Uterus (tissue), 2 donors: ENCODE measurements around the gene MAPT.

Source experiments
- POLR2A ChIP-seq, 2 donors: fragments of 450-650 bp; IDR thresholded peaks; one replicate each; pipeline ENCODE4 v1.6.1; 2016; ENCODE audit warnings: antibody characterized with exemption in 2 of 2, mild to moderate bottlenecking in 1 of 2, moderate library complexity in 1 of 2
- TF ChIP-seq, protein P1 (sequence below), 4 experiments: fragments of 200-600 bp in 2 of 4; fragments of 450-650 bp in 2 of 4; sonication (generic) in 2 of 4; IDR thresholded peaks; one replicate each; pipeline ENCODE4 v1.5.1; 2016 to 2019; ENCODE audit warnings: antibody characterized with exemption in 4 of 4, mild to moderate bottlenecking in 2 of 4, moderate library complexity in 1 of 4

DNA sequence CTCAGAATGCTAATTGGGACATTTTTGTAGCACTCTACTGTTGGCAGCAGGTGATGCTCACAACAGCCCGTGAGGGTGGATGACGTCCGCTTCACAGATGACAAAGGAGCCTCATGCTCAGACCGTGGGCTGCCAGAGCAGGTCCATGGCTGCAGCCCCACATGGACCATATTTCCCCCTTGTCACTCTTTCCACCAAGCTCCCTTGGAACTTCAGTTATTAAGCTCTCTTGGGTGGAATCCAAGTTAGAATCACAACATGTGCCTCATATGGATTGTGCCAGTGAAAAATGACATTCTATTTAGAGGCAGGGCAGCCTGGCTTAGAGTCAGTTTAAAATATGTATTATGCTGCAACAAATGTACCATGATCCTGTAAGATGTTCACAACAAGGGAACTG lies 71.5 kb downstream of the MAPT start:
- TF ChIP-seq, protein P1, sequence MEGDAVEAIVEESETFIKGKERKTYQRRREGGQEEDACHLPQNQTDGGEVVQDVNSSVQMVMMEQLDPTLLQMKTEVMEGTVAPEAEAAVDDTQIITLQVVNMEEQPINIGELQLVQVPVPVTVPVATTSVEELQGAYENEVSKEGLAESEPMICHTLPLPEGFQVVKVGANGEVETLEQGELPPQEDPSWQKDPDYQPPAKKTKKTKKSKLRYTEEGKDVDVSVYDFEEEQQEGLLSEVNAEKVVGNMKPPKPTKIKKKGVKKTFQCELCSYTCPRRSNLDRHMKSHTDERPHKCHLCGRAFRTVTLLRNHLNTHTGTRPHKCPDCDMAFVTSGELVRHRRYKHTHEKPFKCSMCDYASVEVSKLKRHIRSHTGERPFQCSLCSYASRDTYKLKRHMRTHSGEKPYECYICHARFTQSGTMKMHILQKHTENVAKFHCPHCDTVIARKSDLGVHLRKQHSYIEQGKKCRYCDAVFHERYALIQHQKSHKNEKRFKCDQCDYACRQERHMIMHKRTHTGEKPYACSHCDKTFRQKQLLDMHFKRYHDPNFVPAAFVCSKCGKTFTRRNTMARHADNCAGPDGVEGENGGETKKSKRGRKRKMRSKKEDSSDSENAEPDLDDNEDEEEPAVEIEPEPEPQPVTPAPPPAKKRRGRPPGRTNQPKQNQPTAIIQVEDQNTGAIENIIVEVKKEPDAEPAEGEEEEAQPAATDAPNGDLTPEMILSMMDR (IDR thresholded peaks at IDR 0.05), result no peak
- no peak for TF ChIP-seq POLR2A (IDR thresholded peaks at IDR 0.05)
